EH (cell line): ENCODE data around the gene TVP23A.
A peak's percentile ranks its signal among the peaks of the same experiment; 100 is the strongest.
"Not testable (repeated sequence)": the region's sequence is repeated elsewhere in the genome, so short reads cannot be mapped to it uniquely, and the experiment has no call there.

Source experiments
- DNase-seq: peaks from one replicate; pipeline ENCODE4 v3.0.0-alpha.2; 2015; ENCODE audit warnings: low read depth

The TVP23A gene

GRCh38 chr16:10791048-10791447 is 27.5 kb downstream of the TVP23A start:
- DNase-seq: no peak

- not testable (repeated sequence) for DNase-seq
Observed at GRCh38 chr16:10788630-10789029, 30.0 kb downstream of the TVP23A start.

DNA sequence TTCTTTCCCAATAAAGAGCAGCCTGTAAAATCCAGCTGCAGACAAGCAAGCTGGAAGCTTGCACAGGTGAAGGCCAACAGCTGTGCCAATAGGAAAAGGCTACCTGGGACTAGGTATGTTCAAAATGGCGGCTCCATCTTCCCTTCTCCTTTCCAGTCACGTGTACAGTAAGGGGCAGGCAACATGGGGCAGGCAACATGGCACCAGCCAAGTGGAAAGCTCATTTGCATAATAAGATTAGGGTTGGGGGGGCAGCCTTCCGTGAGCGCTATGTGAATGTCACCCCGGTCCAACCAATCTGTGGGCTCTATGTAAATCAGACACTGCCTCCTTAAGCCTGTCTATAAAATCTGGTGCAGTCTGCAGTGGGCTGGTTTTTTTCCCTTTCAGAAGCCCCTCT is 31.3 kb downstream of the TVP23A start:
- no peak for DNase-seq

- DNase-seq: no peak
Observed at GRCh38 chr16:10782628-10783027, 36.0 kb downstream of the TVP23A start.

GRCh38 chr16:10780628-10781027 is 38.0 kb downstream of the TVP23A start:
- no peak for DNase-seq

- not testable (repeated sequence) for DNase-seq
Observed at GRCh38 chr16:10779908-10780307, 38.7 kb downstream of the TVP23A start.

GRCh38 chr16:10777356-10777755 is 41.2 kb downstream of the TVP23A start:
- no peak for DNase-seq

DNA sequence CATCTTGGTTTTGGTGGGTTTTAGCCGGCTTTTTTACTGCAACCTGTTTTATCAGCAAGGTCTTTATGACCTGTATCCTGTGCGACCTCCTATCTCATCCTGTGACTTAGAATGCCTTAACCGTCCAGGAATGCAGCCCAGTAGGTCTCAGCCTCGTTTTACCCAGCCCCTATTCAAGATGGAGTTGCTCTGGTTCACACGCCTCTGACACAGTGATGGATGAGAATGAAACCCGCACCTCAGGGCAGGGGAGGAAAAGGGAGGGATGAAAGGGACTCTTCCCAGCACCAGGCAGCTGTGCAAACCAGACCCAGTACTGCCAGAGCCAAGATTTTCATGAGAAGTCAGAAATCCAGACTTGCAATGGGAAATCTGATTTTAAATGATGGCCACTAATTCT is 41.7 kb downstream of the TVP23A start:
- DNase-seq: not testable (repeated sequence)

DNA sequence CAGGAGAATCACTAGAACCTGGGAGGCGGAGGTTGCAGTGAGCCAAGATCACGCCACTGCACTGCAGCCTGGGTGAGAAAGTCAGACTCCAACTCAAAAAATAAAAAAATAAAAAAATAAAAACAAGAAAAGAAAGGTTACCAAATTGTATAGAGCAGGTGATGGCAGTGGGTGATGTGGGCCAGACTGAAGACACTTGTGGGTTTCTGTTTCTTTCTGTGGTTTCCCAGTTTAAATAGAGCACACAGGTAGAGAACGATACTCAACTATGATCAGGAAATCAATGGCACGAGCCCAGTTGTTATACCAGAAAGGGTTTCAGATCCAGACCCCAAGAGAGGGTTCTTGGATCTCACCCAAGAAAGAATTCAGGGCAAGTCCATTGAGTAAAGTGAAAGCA is 42.3 kb downstream of the TVP23A start:
- DNase-seq: no peak

- DNase-seq: no peak
Observed at GRCh38 chr16:10770907-10771306, 47.7 kb downstream of the TVP23A start.

- no peak for DNase-seq
Observed at GRCh38 chr16:10769381-10769780, 49.2 kb downstream of the TVP23A start.

- DNase-seq: no peak
Observed at GRCh38 chr16:10767127-10767526, 51.5 kb downstream of the TVP23A start.

DNA sequence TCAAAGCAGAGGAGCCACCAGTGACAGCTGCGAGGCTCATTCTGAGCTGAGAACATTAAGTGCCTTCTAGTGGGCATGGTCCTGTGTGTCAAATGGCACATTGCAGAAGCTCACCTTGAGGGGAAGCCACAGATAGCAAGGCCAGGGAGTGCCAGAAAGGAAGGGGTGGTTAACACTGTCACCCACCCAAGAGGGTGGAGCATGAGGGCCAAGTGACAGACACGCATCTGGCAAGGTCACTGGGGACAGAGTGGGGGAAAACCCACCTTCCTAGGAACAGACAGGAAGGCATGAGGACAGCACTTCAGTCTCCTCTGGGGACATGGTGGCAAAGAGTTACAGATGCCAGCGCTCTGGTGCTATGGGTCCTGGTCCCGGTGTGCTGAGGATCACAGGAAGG is 52.8 kb downstream of the TVP23A start:
- no peak for DNase-seq

DNA sequence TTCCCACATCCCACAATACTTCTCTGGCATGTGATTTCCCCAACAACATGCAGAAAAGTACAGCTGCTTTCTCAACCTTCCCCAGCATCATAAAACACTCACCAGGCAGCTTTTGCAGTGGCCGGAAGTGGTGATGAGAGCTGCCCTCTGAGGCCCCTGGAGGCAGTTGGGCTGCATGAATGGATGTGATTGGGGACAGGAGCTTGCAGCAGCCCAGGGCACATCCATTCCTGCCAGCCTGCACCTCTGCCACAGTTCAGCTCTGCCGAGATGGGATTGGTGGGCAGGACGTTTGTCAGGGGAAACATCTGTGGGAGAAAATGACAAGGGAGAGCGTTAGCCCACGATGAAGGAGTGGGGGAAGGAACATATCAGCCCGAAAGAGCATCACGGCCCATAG is 55.1 kb downstream of the TVP23A start:
- no peak for DNase-seq

DNA sequence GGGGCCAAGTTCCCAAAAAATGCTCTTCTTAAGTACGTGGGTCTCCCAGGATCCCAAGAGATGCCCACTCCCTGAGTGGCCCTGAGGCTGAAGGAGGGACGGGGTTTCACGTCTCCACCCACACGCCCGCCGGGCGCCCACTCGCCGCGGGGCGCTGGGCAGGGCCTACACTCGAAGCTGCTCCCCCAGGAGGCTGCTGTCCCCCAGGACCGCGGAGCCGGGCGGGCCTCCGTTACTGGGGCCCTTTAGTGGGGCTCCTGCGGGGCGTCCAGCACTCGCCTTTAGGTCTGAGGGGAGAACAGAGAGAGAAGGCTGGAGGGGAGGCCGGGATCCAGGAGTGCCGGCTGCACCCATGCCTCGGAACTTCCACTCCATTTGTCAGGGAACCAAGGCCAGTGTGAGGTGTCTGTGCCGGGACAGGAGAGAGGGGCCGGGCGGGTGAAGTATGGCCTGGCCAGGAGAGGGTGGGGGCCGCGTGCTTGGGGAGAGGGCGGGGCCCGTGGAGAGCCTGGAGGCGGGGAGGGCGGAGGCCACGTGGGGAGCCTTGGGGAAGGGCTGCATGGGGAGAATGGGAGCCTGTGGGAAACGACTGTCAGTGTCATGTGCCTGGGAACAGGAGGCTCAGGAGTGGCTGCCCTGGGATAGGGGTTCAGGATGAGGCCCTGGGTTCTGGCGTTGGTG is 56.1 kb downstream of the TVP23A start:
- DNase-seq: no peak

GRCh38 chr16:10761373-10761772 is 57.2 kb downstream of the TVP23A start:
- no peak for DNase-seq

- no peak for DNase-seq
Observed at GRCh38 chr16:10760858-10761257, 57.7 kb downstream of the TVP23A start.

- DNase-seq: peak; percentile 34
Observed at GRCh38 chr16:10756574-10756973, 62.0 kb downstream of the TVP23A start.

GRCh38 chr16:10754941-10755340 is 63.7 kb downstream of the TVP23A start:
- DNase-seq: peak; percentile 71

- no peak for DNase-seq
Observed at GRCh38 chr16:10753670-10754069, 64.9 kb downstream of the TVP23A start.

- no peak for DNase-seq
Observed at GRCh38 chr16:10752843-10753523, 65.6 kb downstream of the TVP23A start.

GRCh38 chr16:10751291-10751697 is 67.3 kb downstream of the TVP23A start:
- DNase-seq: no peak

GRCh38 chr16:10750793-10751192 is 67.8 kb downstream of the TVP23A start:
- DNase-seq: no peak

DNA sequence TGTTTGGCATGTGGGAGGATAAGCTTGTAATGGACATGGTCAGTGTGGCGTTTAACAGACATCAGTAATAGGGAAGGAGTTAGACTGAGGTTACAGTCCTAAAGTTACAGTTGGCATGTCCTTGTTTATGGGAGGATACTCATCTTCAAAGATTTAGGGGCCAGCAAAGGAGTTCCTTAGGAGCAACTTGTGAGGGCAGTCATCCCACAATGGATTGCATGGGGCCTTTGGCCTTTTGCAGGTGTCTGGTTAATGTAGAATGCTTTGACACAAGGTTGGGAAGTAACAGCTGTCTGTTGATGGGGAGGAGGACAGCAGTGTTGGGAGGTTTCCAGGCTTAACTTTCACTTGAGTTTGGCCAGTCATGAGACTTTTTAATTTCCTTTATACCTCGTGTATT is 72.8 kb downstream of the TVP23A start:
- no peak for DNase-seq
